ENCODE data around the gene AKAP8. TPM values are rescaled to one million over a fixed set of nuclear protein-coding genes. Genes with fewer than 3 reads are reported as not detected.
"Not testable (repeated sequence)": the region's sequence is repeated elsewhere in the genome, so short reads cannot be mapped to it uniquely, and the experiment has no call there.

AKAP8 gene
- total RNA-seq (2014; rRNA removed; shearing (Covaris generic)), result 15.3 and 17.9 TPM in 2 replicates
- 22.2 and 27.7 TPM in 2 replicates for polyA plus RNA-seq (2014; cell fraction: nucleus; rRNA removed)

GRCh38 chr19:15379083-15379998, at the start of gene AKAP8:
Gene AKAP8, minus strand, starts transcription at chr19:15379787. Its CDS starts 56 bp downstream, at chr19:15379731.
- peak; percentile 96 for DNase-seq (ENCODE audit: extremely low read depth, low read depth)

- no peak for DNase-seq (ENCODE audit: extremely low read depth, low read depth)
Measured at GRCh38 chr19:15427991-15428471, 48.4 kb upstream of the AKAP8 start.

DNA sequence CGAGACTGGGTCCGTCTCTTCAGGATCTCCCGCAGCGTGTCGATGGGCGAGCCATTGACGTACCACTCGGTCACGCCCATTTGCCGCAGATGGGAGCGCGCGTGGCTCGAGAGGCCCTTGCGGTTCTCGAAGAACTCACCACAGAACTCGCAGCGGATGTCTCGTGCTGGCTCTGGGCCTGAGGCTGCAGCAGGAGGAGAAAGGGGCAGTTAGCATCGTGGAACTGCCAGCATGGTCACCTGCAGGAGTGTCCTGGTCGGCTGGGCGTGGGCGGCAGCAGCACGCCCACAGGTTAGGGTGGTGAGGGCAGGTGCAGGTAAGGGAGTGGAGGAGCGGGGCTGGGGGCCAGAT, 47.7 kb upstream of the AKAP8 start:
- no peak for DNase-seq (ENCODE audit: extremely low read depth, low read depth)

DNA sequence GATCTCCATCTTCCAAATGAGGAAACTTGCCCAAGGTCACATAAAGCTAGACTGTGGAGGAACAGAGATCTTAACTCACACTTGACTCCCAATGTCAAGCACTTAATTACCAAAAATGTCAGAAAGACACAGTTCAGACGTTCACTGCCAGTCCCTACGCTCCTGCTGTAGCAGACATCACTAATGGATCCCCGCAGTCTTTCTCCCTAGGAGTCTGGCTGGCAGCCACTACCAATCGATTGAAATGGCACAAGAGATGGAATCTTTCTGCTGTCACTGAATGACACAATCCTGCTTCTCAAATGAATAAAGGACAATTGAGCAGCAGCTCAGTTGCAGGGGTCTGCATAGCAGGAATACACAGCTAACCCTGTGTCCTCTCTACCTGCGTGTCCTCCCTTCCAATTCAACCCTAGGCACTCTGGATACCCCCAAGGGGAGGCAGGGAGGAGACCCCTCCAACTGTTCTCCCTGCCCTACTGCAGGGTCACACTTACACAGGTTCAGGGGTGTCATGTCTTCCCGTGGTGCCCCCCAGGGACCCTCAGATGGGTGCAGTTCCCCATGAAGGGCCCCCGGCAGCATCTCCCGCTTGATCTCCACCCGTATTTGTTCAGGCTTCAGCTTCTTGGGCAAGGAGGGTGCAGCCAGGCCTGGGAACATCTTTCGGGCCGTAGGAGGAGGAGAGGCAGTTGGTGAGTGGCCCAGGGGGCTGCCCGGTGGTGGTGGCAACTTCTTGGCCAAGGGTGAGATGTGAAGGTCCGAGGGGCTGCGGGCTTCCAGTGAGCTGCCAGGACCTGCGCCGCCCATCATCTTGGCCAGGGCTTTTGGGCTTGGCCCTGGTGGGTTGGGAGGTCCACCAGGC, 47.1 kb upstream of the AKAP8 start:
- DNase-seq (ENCODE audit: extremely low read depth, low read depth), result no peak

- no peak for DNase-seq (ENCODE audit: extremely low read depth, low read depth)
Measured at GRCh38 chr19:15425321-15425950, 45.8 kb upstream of the AKAP8 start.

GRCh38 chr19:15424692-15425272, 45.2 kb upstream of the AKAP8 start:
- no peak for DNase-seq (ENCODE audit: extremely low read depth, low read depth)

GRCh38 chr19:15424121-15424520, 44.5 kb upstream of the AKAP8 start:
- no peak for DNase-seq (ENCODE audit: extremely low read depth, low read depth)

- DNase-seq (ENCODE audit: extremely low read depth, low read depth), result no peak
Measured at GRCh38 chr19:15423130-15423529, 43.5 kb upstream of the AKAP8 start.

DNA sequence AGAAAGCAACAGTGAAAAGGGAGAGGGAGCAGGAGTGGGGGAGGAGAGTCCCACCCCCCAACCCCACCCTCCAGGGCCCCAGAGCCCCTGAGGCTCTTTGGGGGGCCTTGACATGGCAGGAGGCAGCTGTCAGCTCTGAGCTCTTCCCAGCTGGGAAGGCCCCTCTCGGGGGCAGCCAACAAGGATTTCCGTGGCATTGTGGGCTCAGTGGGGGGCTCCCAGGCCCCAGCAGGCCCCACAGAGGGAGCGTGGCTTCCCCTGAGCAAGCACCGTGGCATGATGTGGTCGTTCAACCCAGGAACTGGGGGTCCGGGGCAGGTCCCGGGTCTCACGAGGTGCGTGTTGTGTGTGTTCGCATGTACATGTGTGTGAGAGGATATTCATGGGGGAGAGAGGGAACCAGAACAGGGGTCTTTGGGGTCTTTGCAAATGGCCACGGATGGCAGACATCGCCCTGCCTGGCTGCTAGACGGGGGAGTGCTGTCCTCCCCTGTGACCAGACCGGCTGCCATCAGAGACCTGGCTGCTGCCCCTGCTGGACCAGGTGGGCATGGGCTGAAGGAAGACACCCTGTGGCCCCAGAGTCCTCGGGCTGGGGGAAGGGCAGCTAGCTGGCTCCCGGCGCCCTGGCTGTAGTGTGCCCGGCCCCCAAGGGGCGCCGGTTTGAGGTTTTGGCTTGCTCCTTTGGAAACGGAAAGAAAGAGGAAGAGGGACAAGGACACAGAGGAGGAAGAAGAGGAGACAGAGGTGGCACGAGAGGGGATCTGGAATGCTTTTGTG, 42.9 kb upstream of the AKAP8 start:
- DNase-seq (ENCODE audit: extremely low read depth, low read depth), result no peak

GRCh38 chr19:15421721-15422260, 42.2 kb upstream of the AKAP8 start:
- no peak for DNase-seq (ENCODE audit: extremely low read depth, low read depth)

DNA sequence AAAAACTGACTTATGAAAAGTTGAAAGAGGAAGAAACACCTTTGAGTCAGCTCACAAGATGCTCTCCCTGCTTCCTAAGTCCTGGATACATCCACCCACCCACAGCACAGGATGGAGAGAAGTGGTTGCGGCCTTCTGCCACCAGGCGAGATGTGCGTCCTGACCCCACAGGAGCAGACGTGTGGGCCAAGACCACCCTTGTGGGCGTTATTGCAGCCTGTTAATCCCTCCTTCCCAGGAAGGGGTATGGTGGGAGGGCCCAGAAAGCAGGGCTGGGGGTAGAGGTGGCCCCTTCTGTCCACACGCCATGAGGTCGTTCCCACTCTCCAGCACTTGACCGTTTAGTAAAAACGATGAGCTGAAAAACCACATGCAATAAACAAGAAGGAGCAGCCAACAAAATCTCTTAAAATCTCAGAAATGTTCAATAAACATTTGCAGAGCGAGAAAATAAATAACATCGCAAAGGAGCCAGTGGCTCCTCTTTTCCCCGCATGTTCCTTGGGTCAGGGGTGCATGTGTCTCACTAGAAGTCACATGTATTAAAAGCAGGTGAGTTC, 41.6 kb upstream of the AKAP8 start:
- DNase-seq (ENCODE audit: extremely low read depth, low read depth), result no peak

DNA sequence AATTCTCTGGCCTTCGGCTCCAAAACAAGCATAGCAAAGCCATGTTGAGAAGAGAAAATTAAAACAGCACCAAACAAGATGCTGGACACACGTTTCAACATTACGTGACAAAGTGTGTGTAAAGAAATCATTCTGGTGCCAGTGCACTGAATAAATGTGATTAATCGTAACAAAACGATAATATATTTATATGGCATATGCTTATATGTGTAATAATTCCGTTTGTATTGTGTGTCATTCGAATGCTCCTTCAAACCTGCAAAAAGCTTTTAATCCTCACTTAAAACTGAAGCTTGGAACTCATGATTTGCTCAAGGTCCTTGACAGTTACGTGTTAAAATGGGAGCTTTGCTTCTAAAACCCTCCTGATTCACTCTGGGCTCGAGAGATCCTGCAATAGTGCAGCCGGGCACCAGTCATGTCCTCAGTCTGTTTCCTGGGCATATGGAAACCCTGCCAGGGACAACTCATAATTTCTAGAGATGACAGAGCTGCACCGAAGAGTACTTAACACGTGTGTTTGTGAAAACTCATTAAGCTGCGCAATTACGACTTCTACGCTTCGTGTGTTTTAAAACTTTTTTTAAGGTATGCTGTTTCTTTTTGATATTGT, 39.9 kb upstream of the AKAP8 start:
- DNase-seq (ENCODE audit: extremely low read depth, low read depth), result no peak

GRCh38 chr19:15418579-15419412, 39.2 kb upstream of the AKAP8 start, which contains the start of gene AKAP8L:
Gene AKAP8L, minus strand, starts transcription at chr19:15418988. Its CDS starts 65 bp downstream, at chr19:15418923.
- DNase-seq (ENCODE audit: extremely low read depth, low read depth), result peak; percentile 99

DNA sequence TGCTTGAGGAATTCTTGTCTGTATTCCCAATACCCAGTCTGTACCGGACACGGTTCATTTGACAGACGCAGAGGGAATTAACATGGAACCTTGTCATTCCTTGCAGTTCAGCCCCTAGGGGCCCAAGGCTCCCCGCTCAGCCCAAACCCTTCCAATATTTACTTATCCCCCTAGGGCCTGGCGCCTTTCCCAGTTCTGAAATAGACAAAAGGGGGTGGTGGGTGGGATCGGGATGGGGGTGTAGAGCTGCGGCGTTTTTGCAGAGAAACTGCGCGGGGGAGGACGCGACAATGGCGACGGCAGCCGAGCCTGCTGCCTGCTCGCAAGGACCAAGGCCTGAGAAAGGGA, 38.6 kb upstream of the AKAP8 start:
- DNase-seq (ENCODE audit: extremely low read depth, low read depth), result no peak

- no peak for DNase-seq (ENCODE audit: extremely low read depth, low read depth)
Measured at GRCh38 chr19:15417699-15418098, 38.1 kb upstream of the AKAP8 start.

GRCh38 chr19:15412832-15413231, 33.2 kb upstream of the AKAP8 start:
- no peak for DNase-seq (ENCODE audit: extremely low read depth, low read depth)

GRCh38 chr19:15411351-15411750, 31.8 kb upstream of the AKAP8 start:
- not testable (repeated sequence) for DNase-seq (ENCODE audit: extremely low read depth, low read depth)

DNA sequence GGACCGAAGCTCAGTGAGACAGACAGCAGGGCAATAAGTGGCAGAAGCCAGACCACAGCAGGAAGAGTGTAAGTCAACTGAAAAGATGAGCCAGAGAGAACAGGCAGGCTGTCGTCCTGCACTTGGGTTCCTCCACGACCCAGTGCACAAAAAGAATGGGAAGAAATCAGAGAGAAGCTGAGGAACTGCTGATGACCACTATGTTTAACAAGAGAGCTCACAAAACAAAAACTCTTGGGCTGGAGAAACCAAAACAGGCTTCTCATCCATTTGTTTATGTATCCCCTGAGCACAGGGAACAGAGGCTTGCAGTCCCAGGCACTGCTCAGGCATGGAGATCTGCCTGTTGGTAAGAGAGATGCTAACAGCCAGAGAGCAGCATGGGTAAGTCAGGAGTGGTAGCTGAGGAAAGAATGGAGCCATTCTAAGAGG, 25.2 kb upstream of the AKAP8 start:
- DNase-seq (ENCODE audit: extremely low read depth, low read depth), result no peak

Measured in NCI-H460 (cell line).